Measurements from ENCODE around the gene DNAH6.
A peak's percentile ranks its signal among the peaks of the same experiment; 100 is the strongest.

The DNAH6 gene

GRCh38 chr2:84792856-84793522 lies 276.7 kb downstream of the DNAH6 start:
- DNase-seq, result peak in 1 of 2 donors; percentile 5
- Histone ChIP-seq H3K23ac (ENCODE audit: low read length) (no peak overlapping the region), H2BK120ac (ENCODE audit: insufficient read depth, low read length, poor library complexity) (no peak overlapping the region), H4K12ac (ENCODE audit: low read depth, low read length) (no peak overlapping the region), H4K8ac (ENCODE audit: low read depth, low read length) (no peak overlapping the region), H3K36me3 (ENCODE audit: control insufficient read depth in 1 of 2, insufficient read depth in 2 of 2, low read length in 2 of 2) (no peaks in the 10 kb centered on the region), H2BK12ac (ENCODE audit: low read length) (no peak overlapping the region), H3K4ac (ENCODE audit: low read depth, low read length) (no peak overlapping the region), H3K27ac (ENCODE audit: low read depth, low read length) (no peak overlapping the region), H2AK5ac (ENCODE audit: low read length) (no peak overlapping the region), H3K14ac (ENCODE audit: low read length) (no peak overlapping the region), H3K4me1 (ENCODE audit: control insufficient read depth in 1 of 2, insufficient read depth in 2 of 2, low read length in 2 of 2) (no peaks in the 10 kb centered on the region), H3K9ac (ENCODE audit: low read length) (no peak overlapping the region), H3K4me2 (ENCODE audit: low read length) (no peak overlapping the region), H3K4me3 (ENCODE audit: low read depth, low read length) (no peak overlapping the region), H2AFZ (ENCODE audit: insufficient read depth, low read length, poor library complexity) (no peak overlapping the region), H3K79me2 (ENCODE audit: control insufficient read depth, insufficient read depth, low read length, poor library complexity) (no peaks in the 10 kb centered on the region), H4K91ac (ENCODE audit: low read depth, low read length) (no peak overlapping the region), H3K9me3 (ENCODE audit: insufficient read depth, low read depth, low read length) (peaks cover 1% of the 10 kb centered on the region), H2BK5ac (ENCODE audit: low read depth, low read length, poor library complexity) (no peak overlapping the region), H3K18ac (ENCODE audit: low read length) (no peak overlapping the region), H3K27me3 (ENCODE audit: insufficient read depth, low read length) (no peaks in the 10 kb centered on the region), H3K79me1 (ENCODE audit: low read length) (no peaks in the 10 kb centered on the region)
- no CpG with 5 or more reads among the region's 6 CpGs for WGBS (ENCODE audit: extremely low coverage, insufficient coverage, insufficient read length)

DNA sequence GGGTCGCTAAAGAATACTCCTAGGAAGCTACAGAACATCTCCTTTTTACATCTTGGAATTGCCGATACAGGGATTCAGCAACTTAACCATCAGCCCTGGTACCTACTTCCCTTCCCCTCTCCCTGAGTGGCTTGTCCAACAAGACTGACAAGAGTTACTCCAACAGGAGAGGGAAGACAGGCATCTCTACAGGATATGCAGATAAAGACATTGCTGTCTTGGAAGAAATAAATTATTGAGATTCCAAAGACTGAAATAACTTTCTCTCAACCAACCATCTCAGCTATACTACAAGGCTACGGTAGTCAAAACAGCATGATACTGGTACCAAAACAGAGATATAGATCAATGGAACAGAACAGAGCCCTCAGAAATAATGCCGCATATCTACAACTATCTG lies 277.3 kb downstream of the DNAH6 start:
- no peak overlapping the region for H2BK120ac ChIP-seq (ENCODE audit: insufficient read depth, low read length, poor library complexity)
- WGBS (ENCODE audit: extremely low coverage, insufficient coverage, insufficient read length), result no CpG with 5 or more reads among the region's 4 CpGs
- H3K27ac ChIP-seq (ENCODE audit: low read depth, low read length), result no peak overlapping the region

GRCh38 chr2:84796798-84797197 lies 280.5 kb downstream of the DNAH6 start:
- Histone ChIP-seq H2BK5ac (ENCODE audit: low read depth, low read length, poor library complexity) (no peak overlapping the region), H2AK5ac (ENCODE audit: low read length) (no peak overlapping the region), H3K79me2 (ENCODE audit: control insufficient read depth, insufficient read depth, low read length, poor library complexity) (no peaks in the 10 kb centered on the region), H3K4me2 (ENCODE audit: low read length) (no peak overlapping the region), H2AFZ (ENCODE audit: insufficient read depth, low read length, poor library complexity) (no peak overlapping the region), H4K91ac (ENCODE audit: low read depth, low read length) (no peak overlapping the region), H3K36me3 (ENCODE audit: control insufficient read depth in 1 of 2, insufficient read depth in 2 of 2, low read length in 2 of 2) (no peaks in the 10 kb centered on the region), H2BK120ac (ENCODE audit: insufficient read depth, low read length, poor library complexity) (no peak overlapping the region), H3K79me1 (ENCODE audit: low read length) (no peaks in the 10 kb centered on the region), H3K4me1 (ENCODE audit: control insufficient read depth in 1 of 2, insufficient read depth in 2 of 2, low read length in 2 of 2) (no peaks in the 10 kb centered on the region), H3K27ac (ENCODE audit: low read depth, low read length) (no peak overlapping the region), H3K9me3 (ENCODE audit: insufficient read depth, low read depth, low read length) (peaks cover 1% of the 10 kb centered on the region), H3K4me3 (ENCODE audit: low read depth, low read length) (no peak overlapping the region), H3K27me3 (ENCODE audit: insufficient read depth, low read length) (no peaks in the 10 kb centered on the region), H2BK12ac (ENCODE audit: low read length) (no peak overlapping the region), H4K8ac (ENCODE audit: low read depth, low read length) (no peak overlapping the region), H3K9ac (ENCODE audit: low read length) (no peak overlapping the region), H3K14ac (ENCODE audit: low read length) (no peak overlapping the region), H4K12ac (ENCODE audit: low read depth, low read length) (no peak overlapping the region), H3K4ac (ENCODE audit: low read depth, low read length) (no peak overlapping the region), H3K18ac (ENCODE audit: low read length) (no peak overlapping the region), H3K23ac (ENCODE audit: low read length) (no peak overlapping the region)
- DNase-seq, result no peak

More for the DNA sequence above, 277.3 kb downstream of the DNAH6 start:
- no peak overlapping the region for H3K4me3 ChIP-seq (ENCODE audit: low read depth, low read length)
- no peak overlapping the region for H4K8ac ChIP-seq (ENCODE audit: low read depth, low read length)
- H3K27me3 ChIP-seq (ENCODE audit: insufficient read depth, low read length), result no peaks in the 10 kb centered on the region
- no peaks in the 10 kb centered on the region for H3K79me2 ChIP-seq (ENCODE audit: control insufficient read depth, insufficient read depth, low read length, poor library complexity)
- no peak overlapping the region for H3K18ac ChIP-seq (ENCODE audit: low read length)
- no peak overlapping the region for H2AK5ac ChIP-seq (ENCODE audit: low read length)
- H3K9ac ChIP-seq (ENCODE audit: low read length), result no peak overlapping the region
- no peak overlapping the region for H2BK12ac ChIP-seq (ENCODE audit: low read length)
- no peak overlapping the region for H2BK5ac ChIP-seq (ENCODE audit: low read depth, low read length, poor library complexity)
- no peak overlapping the region for H2AFZ ChIP-seq (ENCODE audit: insufficient read depth, low read length, poor library complexity)
- no peak overlapping the region for H3K14ac ChIP-seq (ENCODE audit: low read length)
- no peak overlapping the region for H3K23ac ChIP-seq (ENCODE audit: low read length)
- H4K12ac ChIP-seq (ENCODE audit: low read depth, low read length), result no peak overlapping the region
- no peaks in the 10 kb centered on the region for H3K79me1 ChIP-seq (ENCODE audit: low read length)
- peaks cover 1% of the 10 kb centered on the region for H3K9me3 ChIP-seq (ENCODE audit: insufficient read depth, low read depth, low read length)
- DNase-seq, result peak; percentile 57 to 87
- H3K4ac ChIP-seq (ENCODE audit: low read depth, low read length), result no peak overlapping the region
- no peak overlapping the region for H3K4me2 ChIP-seq (ENCODE audit: low read length)
- H3K36me3 ChIP-seq (ENCODE audit: control insufficient read depth in 1 of 2, insufficient read depth in 2 of 2, low read length in 2 of 2), result no peaks in the 10 kb centered on the region
- no peak overlapping the region for H4K91ac ChIP-seq (ENCODE audit: low read depth, low read length)
- H3K4me1 ChIP-seq (ENCODE audit: control insufficient read depth in 1 of 2, insufficient read depth in 2 of 2, low read length in 2 of 2), result no peaks in the 10 kb centered on the region

GRCh38 chr2:84797271-84797670 lies 281.0 kb downstream of the DNAH6 start:
- Histone ChIP-seq H3K4me2 (ENCODE audit: low read length) (no peak overlapping the region), H2BK120ac (ENCODE audit: insufficient read depth, low read length, poor library complexity) (no peak overlapping the region), H2BK5ac (ENCODE audit: low read depth, low read length, poor library complexity) (no peak overlapping the region), H3K36me3 (ENCODE audit: control insufficient read depth in 1 of 2, insufficient read depth in 2 of 2, low read length in 2 of 2) (no peaks in the 10 kb centered on the region), H3K27ac (ENCODE audit: low read depth, low read length) (no peak overlapping the region), H3K14ac (ENCODE audit: low read length) (no peak overlapping the region), H3K79me2 (ENCODE audit: control insufficient read depth, insufficient read depth, low read length, poor library complexity) (no peaks in the 10 kb centered on the region), H3K9ac (ENCODE audit: low read length) (no peak overlapping the region), H2BK12ac (ENCODE audit: low read length) (no peak overlapping the region), H3K4me1 (ENCODE audit: control insufficient read depth in 1 of 2, insufficient read depth in 2 of 2, low read length in 2 of 2) (no peaks in the 10 kb centered on the region), H3K23ac (ENCODE audit: low read length) (no peak overlapping the region), H3K18ac (ENCODE audit: low read length) (no peak overlapping the region), H2AFZ (ENCODE audit: insufficient read depth, low read length, poor library complexity) (no peak overlapping the region), H3K79me1 (ENCODE audit: low read length) (no peaks in the 10 kb centered on the region), H3K4ac (ENCODE audit: low read depth, low read length) (no peak overlapping the region), H4K12ac (ENCODE audit: low read depth, low read length) (no peak overlapping the region), H3K27me3 (ENCODE audit: insufficient read depth, low read length) (no peaks in the 10 kb centered on the region), H4K91ac (ENCODE audit: low read depth, low read length) (no peak overlapping the region), H3K4me3 (ENCODE audit: low read depth, low read length) (no peak overlapping the region), H3K9me3 (ENCODE audit: insufficient read depth, low read depth, low read length) (peaks cover 1% of the 10 kb centered on the region), H2AK5ac (ENCODE audit: low read length) (no peak overlapping the region), H4K8ac (ENCODE audit: low read depth, low read length) (no peak overlapping the region)
- no CpG with 5 or more reads among the region's 3 CpGs for WGBS (ENCODE audit: extremely low coverage, insufficient coverage, insufficient read length)
- DNase-seq, result no peak

Data from trophoblast cell (in vitro differentiated cells and primary cell).